ENCODE measurements around the gene TNN. TPM values are rescaled to one million over a fixed set of nuclear protein-coding genes. Genes with fewer than 3 reads are reported as not detected.
A peak's percentile ranks its signal among the peaks of the same experiment; 100 is the strongest.
"Not testable (repeated sequence)": the region's sequence is repeated elsewhere in the genome, so short reads cannot be mapped to it uniquely, and the experiment has no call there.

TNN gene
- total RNA-seq, 1 experiment from 2014 or later, result 0.29 TPM

DNA sequence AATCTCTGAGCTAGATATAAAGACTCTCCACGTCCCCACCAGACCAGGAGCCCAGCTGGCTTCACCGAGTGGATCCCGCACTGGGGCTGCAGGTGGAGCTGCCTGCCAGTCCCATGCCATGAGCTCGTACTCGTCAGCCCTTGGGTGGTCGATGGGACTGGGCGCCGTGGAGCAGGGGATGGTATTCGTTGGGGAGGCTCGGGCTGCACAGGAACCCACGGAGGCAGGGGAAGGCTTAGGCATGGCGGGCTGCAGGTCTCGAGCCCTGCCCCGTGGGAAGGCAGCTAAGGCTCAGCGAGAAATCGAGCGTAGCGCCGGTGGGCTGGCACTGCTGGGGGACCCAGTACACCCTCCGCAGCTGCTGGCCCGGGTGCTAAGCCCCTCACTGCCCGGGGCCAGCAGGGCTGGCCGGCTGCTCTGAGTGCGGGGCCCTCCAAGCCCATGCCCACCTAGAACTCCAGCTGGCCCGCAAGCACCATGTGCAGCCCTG, 40.7 kb downstream of the TNN start:
- not testable (repeated sequence) for DNase-seq (ENCODE audit: low read depth)

DNA sequence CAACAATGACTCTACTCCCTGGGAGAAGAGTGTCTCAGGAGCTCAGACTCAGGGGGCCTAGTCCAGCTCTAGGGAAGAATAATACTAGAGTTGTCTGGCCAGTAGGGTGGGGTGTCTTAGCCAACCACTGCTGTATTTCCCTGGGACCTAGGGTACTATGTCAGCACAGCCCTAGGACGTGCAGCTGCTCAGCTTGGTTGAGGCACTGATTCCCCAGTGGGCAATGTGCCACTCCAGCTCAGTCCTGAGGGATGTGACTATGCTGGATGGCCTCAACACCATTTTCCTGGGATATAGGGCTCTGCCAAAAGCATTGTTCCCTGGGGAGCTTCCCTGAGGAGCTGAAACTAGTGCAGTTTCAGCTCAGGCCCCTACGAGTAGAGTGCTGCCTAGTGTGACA, 47.4 kb downstream of the TNN start:
- no peak for DNase-seq (ENCODE audit: low read depth)

DNA sequence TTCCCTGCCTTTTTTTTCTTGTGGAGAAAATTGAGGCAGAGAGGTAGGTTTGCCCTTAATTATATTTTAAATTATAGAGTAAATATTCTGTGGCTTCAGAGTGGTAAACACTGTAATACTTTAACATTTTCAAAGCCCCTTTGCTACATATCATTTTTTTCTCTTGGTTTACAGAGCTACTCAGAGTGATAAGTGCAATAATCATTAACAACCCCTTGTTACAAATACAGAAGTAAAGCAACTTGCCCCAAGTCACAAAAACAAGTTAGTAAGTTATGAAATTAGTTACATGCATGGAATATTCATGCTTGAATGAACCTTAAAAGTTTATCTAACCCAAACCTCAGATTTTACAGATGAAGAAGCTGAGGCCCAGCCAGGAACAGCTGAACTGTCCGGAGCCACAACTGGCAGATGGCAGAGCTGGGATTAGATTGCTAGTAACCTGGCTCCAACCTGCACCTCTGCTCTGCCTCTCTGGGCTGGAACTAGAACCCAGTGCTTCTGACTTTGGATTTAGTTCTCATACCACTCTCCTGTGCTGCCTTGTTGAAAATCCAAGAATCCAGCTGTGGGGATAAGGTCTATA, 48.7 kb downstream of the TNN start:
- no peak for DNase-seq (ENCODE audit: low read depth)

DNA sequence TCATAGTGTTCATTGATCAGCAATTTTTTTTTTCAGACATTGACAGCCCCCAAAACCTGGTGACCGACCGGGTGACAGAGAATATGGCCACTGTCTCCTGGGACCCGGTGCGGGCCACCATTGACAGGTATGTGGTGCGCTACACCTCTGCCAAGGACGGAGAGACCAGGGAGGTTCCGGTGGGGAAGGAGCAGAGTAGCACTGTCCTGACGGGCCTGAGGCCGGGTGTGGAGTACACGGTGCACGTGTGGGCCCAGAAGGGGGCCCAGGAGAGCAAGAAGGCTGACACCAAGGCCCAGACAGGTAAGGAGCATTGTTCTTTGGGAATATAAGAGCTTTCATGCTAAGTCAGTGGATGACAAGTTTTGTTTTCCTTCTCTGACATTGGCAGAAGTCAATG, 49.3 kb downstream of the TNN start:
- DNase-seq (ENCODE audit: low read depth), result no peak

DNA sequence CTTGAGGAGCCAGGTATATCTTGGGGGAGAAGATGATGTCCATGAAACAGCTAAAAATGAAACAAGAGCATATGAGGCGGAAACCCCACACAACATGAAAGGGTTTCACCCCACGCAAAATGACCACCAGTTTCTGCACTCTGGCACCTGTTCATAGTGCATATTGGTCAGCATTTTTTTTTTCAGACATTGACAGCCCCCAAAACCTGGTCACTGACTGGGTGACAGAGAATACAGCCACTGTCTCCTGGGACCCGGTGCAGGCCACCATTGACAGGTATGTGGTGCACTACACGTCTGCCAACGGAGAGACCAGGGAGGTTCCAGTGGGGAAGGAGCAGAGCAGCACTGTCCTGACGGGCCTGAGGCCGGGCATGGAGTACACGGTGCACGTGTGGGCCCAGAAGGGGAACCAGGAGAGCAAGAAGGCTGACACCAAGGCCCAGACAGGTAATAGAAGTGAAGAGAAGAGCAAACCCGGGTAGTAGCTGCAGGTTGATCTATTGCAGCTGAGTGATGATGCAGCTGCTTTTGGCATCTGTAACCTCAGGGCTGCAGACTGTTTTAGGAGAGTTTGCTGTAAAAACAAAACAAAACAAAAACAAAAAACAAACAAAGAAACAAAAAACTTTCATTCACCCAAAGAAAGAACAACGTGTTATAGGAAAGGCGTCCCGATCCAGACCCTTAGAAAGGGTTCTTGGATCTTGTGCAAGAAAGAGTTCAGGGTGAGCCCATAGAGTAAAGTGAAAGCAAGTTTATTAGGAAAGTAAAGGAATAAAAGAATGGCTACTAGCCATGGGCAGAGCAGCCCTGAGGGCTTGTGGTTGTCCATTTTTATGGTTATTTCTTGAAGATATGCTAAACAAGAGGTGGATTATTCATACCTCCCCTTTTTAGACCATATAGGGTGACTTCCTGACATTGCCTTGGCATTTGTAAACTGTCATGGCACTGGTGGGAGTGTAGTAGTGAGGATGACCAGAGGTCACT, 51.0 kb downstream of the TNN start:
- DNase-seq (ENCODE audit: low read depth), result no peak

DNA sequence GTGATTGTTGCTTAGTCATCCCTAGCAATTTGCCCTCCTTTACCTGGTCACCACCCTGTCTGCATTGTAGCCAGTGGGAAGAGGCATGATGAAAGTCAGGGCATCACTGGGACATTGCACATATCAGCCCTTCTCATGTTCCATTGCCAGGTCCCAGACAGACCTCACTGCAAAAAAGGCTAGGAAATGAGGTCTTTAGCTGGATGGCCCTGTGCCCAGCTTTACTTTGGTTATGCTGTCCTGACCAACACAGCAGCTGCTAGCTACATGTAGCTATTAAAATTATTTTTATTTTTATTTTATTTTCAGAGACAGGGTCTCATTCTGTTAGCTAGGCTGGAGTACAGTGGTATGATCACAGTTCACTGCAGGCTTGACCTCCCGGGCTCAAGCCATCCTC, 52.9 kb downstream of the TNN start:
- DNase-seq (ENCODE audit: low read depth), result no peak

DNA sequence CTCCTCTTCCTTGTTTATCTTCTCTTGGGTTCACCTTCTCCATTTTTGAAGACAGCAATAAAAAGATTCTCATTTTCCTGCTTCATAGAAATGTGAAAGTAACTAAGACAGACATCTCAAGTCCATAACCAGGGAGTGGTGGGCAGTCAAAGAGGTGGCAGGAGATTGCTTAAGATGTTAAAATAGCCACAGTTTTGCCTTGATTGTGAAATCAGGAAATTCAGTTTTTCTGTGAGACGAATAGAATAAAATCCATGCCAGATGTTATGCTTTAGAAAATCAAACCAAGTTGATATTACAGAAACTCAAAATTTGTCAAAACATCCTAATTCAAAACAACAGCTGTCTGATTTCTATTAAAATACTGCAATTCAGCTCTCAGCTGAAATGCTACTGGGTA, 57.2 kb downstream of the TNN start:
- DNase-seq (ENCODE audit: low read depth), result no peak

DNA sequence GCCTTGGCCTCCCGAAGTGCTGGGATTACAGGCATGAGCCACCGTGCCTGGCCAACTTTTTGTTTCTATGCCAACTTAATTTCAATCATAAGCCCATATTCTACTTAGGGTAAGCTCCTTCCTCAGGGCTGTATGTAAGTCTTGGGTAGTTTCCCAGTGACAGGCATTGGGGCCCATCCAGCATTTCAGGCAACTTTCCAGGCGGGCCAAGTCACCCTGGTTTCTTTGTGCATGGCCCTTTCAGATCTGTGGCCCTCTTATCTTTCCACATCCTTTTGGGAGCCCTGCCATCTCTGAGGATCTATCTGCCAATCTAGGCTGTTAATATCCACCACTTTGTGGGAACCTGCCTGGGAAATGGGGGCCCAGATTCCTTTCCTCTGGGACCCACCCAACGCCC, 58.7 kb downstream of the TNN start:
- DNase-seq (ENCODE audit: low read depth), result peak; percentile 59

DNA sequence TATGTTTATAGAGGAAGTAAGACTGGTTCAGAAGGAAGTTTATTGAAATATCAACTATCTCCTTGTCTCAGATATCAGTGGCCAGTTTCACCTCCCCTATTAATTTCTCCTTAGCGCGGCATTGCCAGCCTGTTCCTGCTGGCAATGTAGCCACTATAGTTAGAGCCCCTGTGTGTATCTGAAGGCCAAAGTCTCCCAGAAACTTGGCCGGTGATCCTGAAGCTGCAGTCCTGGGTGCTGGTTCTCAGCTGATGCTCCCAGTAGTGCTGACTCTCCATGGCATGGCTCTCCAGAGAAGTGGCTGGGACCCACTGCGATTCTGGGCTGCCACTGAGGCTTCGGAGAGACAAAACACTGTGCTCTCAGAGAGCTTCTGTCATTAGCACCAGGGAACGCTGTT, 59.9 kb downstream of the TNN start:
- DNase-seq (ENCODE audit: low read depth), result no peak

DNA sequence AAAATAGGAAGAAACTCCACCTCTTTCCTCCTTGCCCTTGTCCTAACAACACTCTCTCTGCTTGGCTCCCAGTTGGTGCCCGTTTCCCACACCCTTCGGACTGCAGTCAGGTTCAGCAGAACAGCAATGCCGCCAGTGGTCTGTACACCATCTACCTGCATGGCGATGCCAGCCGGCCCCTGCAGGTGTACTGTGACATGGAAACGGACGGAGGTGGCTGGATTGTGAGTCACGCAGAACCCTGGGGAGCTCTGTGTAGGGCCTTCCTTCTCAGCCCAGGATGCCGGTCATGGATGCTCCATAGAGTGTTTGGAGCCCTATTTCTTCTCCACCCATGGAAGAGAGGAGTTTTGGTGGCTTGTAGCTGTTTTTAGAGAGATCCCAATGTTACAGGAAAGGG, 60.9 kb downstream of the TNN start:
- DNase-seq (ENCODE audit: low read depth), result no peak

DNA sequence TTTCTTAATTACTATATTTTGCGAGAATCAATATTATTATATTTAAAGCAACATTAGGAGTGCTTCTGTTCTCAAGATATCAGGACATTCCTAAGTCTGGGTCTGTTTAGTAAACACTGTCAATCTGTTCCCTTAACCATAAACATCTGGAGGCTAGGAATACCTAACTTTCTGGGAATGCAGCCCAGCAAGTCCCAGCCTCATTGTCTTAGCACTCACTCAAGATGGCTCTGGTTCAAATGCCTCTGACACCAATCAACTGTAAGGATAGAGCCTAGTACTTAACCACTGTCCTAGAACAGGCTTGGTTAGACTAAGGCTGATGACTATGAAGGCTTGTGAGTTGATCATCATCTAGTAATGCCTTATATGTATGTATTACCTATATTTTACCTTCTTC, 61.5 kb downstream of the TNN start:
- DNase-seq (ENCODE audit: low read depth), result no peak

DNA sequence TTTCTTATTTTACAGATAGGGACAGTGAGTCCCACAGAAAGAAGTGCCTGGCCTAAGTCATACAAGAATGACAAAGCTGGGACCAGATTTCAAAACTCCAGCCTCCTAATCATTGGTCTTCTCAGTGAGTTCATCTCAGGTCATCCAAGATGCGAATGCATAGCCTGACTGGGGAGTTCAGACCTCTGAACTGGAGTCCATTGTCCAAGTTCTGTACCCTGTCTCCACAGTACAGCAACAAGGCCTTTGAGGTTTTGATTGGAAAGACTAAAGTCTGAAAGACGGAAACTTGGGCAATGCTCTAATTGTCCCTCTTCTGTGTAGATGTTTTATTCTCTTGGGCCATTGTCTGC, 62.0 kb downstream of the TNN start:
- no peak for DNase-seq (ENCODE audit: low read depth)

DNA sequence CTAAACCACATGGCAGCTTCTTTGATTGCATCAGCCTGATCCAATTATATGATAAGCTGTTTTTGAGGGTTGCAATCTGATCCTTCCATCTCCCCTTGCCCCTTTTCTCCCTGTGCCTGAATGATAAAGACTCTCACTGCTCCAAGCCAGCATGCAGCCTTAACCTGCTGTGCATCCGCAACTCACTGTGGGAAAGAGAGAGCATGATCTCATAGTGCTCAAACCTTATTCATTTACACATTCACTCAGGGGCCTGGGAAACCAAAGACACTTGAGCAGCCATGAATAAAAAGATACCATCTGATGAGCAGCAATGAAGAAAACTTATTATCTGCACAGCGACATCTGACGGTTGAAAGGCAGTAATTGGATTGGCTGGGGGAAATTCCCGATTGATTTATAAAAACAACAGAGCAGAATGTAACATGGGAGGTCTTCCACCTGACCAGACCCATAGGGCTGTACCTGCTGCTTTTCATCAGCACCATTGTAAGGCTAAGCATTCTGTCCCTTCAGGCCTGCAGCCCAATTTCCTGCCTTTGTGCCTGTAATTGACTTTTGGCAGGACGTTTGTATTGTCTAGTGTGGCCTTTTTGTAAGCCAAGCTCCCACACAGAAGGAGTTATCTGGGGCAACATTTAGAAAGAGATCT, 62.5 kb downstream of the TNN start:
- DNase-seq (ENCODE audit: low read depth), result peak; percentile 19

DNA sequence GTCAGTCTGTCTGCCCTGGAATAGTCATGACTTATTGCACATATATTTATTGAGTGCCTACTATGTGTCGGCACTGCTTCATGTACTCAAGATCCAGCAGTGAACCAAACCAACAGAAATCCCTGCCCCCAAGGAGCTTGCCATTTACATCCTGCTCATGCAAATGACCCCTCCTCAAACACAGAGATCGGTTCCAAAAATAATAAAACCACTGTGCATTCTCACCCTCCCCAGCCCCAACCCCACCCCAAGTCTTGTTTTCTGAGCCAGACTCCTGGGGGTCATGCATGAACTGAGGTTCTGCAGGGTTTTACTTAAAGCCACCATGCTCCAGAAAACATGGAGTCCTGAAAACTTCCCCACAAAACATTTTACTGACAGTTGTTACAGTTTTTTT, 63.0 kb downstream of the TNN start:
- DNase-seq (ENCODE audit: low read depth), result no peak

DNA sequence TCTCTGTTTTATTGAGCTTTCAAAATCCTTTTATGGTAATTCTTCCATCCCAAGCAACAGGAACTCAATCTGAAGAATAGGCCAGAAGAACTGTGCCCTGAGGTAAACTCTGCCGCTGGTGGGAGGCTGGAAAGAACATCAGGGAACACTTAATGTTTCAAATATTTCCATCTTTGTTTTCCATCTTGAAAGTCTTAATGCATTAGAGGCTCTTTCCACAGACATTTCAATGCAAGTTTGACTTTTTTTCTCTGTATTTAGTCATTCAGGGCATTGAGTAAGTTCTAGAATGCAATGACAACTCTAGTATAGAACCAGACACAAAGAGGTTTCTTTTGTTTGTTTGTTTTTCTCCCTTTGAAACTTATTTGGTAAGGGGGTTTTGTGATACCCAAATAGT, 63.5 kb downstream of the TNN start:
- DNase-seq (ENCODE audit: low read depth), result no peak

DNA sequence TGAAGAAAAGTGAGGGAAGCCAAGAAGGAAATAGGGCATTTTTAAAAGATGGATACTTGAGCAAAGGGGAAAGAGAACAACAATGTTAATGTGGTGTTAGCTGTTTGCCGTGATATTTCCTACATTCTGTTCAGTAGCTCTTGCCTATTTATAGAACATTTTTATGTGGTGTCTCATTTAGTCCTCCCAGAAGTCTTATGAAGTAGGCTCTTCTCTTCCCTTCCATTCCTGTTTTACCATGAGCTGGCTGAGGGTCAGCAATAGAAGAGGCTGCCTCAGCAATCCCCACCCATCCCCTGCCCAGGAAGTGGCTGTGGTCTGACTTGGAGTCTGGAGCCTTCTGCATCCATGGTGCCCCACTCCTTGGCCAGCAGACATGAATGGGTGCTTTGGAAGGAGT, 64.8 kb downstream of the TNN start:
- no peak for DNase-seq (ENCODE audit: low read depth)

DNA sequence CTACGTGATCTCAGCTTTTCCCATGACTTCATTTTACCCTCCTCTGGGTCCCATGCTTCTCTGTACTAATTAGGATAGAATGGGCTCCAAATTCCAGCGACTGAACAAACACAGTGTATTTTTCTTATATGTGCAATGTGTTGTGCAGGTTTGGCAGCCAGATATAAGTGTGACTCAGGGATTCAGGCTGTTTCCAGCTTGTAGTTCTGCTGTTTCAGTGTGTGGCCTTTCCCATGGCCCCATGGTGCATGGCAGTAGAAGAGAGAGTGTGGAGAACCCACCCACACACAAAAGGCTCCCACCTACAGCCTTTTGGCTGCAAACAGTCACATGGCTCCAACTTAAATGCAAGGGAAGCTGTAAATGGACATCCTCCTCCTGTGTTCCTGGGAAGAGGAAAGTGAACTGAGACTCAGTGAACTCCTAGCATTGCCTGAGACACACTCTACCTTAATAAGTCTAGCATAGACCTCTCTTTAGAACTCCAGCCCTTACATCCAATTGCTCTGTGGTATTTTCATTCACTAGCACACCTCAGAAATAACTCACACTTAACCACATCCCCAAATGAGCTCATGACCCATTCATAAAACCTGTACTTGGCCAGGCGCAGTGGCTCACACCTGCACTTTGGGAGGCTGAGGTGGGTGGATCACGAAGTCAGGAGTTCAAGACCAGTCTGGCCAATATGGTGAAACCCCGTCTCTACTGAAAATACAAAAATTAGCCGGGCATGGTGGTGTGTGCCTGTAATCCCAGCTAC, 66.2 kb downstream of the TNN start:
- peak; percentile 34 for DNase-seq (ENCODE audit: low read depth)

DNA sequence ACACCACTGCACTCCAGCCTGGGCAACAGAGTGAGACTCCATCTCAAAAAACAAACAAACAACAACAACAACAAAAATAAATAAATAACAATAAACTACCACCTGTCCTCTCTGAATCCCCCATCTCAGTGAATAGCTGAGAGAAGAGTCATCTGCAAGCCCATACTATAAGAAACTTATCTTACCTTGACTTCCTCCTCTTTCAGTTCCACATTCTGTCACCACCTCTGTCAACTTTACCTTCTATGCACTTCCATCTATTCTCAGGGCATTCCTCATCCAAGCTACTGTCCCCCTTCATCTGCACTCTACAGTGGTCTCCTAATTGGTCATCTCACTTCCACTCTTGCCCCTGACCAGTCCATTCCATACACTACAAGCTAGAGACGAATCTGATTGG, 66.9 kb downstream of the TNN start:
- DNase-seq (ENCODE audit: low read depth), result no peak

DNA sequence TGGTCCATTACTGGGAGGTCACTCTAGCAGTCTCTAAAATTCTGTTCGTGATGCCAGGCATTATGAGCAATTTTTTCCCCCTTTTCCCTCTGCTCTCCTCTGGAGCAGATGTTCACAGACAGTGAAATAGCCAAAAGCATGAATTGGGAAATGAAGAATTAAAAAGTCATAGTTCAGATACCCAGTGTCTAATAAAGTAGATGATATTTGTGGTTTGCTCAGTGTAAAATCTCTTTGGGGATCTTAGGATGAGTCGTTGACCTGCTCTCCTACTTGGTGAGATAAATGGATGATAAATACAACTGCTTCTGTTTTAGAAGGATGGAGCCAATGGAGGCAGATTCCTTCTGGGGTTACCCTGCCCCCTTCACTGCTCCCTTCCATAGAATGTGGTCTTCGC, 68.6 kb downstream of the TNN start:
- no peak for DNase-seq (ENCODE audit: low read depth)

DNA sequence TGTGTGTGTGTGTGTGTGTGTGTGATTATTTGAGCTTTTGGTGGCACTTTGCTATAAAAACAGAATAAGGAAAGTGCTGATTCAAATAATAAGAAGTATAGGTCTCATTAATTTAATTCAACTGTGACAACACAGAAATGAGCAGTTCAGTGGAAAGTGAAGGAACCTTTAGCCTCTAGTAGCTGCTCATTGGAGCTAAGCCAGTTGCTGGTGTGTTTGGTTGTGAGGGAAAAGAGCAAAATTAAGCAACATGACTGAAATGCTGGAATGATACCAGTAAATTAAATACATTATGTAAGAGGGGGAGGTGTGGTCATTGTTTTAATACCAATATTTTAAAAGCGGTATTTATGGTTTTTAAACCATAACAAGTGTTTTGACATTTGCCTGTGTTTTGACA, 69.7 kb downstream of the TNN start:
- DNase-seq (ENCODE audit: low read depth), result no peak

DNA sequence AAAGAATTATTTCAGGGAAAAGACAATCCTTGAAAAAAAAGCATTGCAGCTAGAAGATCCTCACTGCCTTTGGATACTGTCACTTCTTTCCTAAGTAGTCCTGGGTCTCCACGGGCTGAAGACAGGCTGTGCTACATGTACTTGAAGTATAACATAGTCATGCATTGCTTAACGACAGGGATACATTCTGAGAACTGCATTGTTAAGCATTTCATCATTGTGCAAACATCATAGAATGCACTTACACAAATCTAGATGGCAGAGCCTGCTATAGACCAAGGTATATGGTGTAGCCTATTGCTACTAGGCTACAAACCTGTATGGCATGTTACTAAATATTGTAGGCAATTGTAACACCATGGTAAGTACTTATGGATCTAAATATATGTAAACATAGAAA, 70.9 kb downstream of the TNN start:
- DNase-seq (ENCODE audit: low read depth), result no peak

DNA sequence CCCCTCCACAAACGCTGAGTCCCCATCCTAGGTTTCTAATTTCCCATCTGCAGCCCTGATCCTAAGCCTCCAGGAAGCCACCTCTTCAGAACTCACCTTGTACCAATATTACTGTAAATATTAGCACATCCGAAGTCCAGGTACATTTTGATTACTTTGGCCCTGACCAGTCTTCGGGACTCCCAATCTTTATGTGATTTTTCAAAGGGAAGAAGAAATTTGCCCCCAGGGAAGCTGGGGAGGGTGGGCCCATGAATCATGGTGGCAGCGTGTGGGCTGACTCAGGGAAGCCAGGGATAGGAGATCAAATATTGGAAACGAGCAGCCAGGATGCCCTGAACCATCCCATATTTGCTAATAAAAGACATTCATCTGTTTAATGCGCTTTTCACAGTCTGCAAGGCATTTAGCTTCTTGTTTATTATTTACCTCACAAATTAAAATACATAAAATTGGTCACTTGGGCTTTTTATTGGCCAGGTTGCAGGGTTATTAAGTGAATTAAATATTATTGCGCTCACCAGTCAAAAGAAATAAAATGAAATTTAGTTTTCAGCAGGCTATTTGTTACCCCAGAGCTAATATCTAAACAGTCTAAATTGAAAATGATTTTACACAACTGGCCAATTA, 78.4 kb downstream of the TNN start:
- peak; percentile 50 for DNase-seq (ENCODE audit: low read depth)
